Endodermal cell (in vitro differentiated cells): ENCODE data around the gene PTPRU. TPM values are rescaled to one million over a fixed set of nuclear protein-coding genes. Genes with fewer than 3 reads are reported as not detected.

Experiments
- DNase-seq: peaks from one replicate; pipeline ENCODE4 v3.0.0-alpha.2; 2017
- H3K27ac ChIP-seq: 2 replicates; pipeline ENCODE4 v1.5.1; 2013; ENCODE audit warnings: mild to moderate bottlenecking, low read depth, low read length, moderate library complexity
- H3K27me3 ChIP-seq: 2 replicates; pipeline ENCODE4 v1.6.1; 2013; ENCODE audit warnings: mild to moderate bottlenecking, low read length, moderate library complexity; ENCODE audit not compliant: insufficient read depth, control insufficient read depth, poor library complexity, severe bottlenecking
- H3K36me3 ChIP-seq: 2 replicates; pipeline ENCODE4 v1.7.0; 2013; ENCODE audit warnings: mild to moderate bottlenecking, low read length, moderate library complexity; ENCODE audit not compliant: control insufficient read depth, insufficient read depth
- H3K4me1 ChIP-seq: one replicate; pipeline ENCODE4 v1.7.0; 2013; ENCODE audit warnings: low read length; ENCODE audit not compliant: control insufficient read depth, insufficient read depth
- H3K4me3 ChIP-seq: 2 replicates; pipeline ENCODE4 v1.5.1; 2013; ENCODE audit warnings: mild to moderate bottlenecking, low read length, moderate library complexity
- H3K9ac ChIP-seq: 2 replicates; pipeline ENCODE4 v1.6.1; 2013; ENCODE audit warnings: mild to moderate bottlenecking, low read length, moderate library complexity; ENCODE audit not compliant: poor library complexity, severe bottlenecking; ENCODE audit errors: extremely low read depth
- H3K9me3 ChIP-seq: 2 replicates; pipeline ENCODE4 v1.6.1; 2013; ENCODE audit warnings: mild to moderate bottlenecking, low read length, moderate library complexity; ENCODE audit not compliant: control insufficient read depth
- H3K27ac Mint-ChIP-seq: 2 replicates; pipeline ENCODE4 v1.8.0; 2020; ENCODE audit warnings: mixed read lengths
- H3K27me3 Mint-ChIP-seq: 2 replicates; pipeline ENCODE4 v1.8.0; 2021; ENCODE audit warnings: mild to moderate bottlenecking, mixed read lengths; ENCODE audit not compliant: insufficient read depth
- H3K36me3 Mint-ChIP-seq: 2 replicates; pipeline ENCODE4 v1.8.0; 2020; ENCODE audit warnings: low read depth, mixed read lengths
- H3K4me1 Mint-ChIP-seq: 2 replicates; pipeline ENCODE4 v1.8.0; 2020; ENCODE audit warnings: mixed read lengths
- H3K4me3 Mint-ChIP-seq: 2 replicates; pipeline ENCODE4 v1.8.0; 2020; ENCODE audit warnings: mild to moderate bottlenecking, moderate library complexity, mixed read lengths
- H3K9me3 Mint-ChIP-seq: 2 replicates; pipeline ENCODE4 v1.8.0; 2020; ENCODE audit warnings: mild to moderate bottlenecking, mixed read lengths
- WGBS, 2 experiments: methylation state at CpG; one replicate each; pipeline versions ENCODE4 v1.1.5 to v1.1.7; 2013; ENCODE audit warnings: missing lambda C conversion rate in 2 of 2, mixed read lengths in 1 of 2; ENCODE audit not compliant: insufficient coverage in 1 of 2, insufficient read length in 1 of 2; 5-methylcytosine and 5-hydroxymethylcytosine counted together
- total RNA-seq, 2 donors: library from RNA; stranded (reverse); fragmentation: NEBNext Ultra II Directional in 1 of 2; extraction: Animal tissue kit (Norgen Biotek cat#: 25700) in 1 of 2; gene quantifications; 2 replicates in 1 of 2; 3 replicates in 1 of 2; pipeline ENCODE4 v1.2.1, GENCODE V29; 2021
- TF ChIP-seq, protein P1 (sequence below): fragments of 200-600 bp; sonication (generic); conservative IDR thresholded peaks from 2 replicates; pipeline ENCODE4 v1.5.0; 2021; ENCODE audit warnings: antibody characterized with exemption, mild to moderate bottlenecking

PTPRU gene
- total RNA-seq, 2 donors from 2014 or later = 49.8 to 73.1 TPM

DNA sequence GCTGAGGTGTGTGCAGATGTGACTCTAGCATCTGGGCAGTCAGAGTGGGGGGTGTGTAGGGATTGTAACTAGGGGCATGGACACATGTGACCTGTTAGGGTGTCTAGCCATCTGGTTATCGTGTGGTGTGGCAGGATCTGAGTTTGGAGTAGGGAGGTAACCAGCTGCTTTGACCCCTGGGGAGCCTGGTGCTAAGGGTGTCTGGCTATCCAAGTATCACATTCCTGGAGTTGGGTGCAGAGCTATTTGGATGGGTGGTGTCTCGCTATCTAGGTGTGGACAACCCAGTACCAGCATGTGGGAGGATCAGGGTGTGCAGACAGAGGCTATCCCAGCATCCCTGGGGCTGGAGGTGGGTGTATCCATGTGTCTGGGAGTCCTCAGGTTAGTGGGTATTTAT is 4.7 kb downstream of the PTPRU start:
- 86% methylated on average over 2 of the region's 2 CpGs; no CpG with 5 or more reads in 1 of the 2 experiments for WGBS, 2 experiments
- Histone ChIP-seq H3K27ac (no peak overlapping the region), H3K4me3 (no peak overlapping the region), H3K27me3 (peaks cover 31% of the 10 kb centered on the region), H3K4me1 (peaks cover 21% of the 10 kb centered on the region), H3K9me3 (no peaks in the 10 kb centered on the region), H3K36me3 (no peaks in the 10 kb centered on the region), H3K9ac (no peak overlapping the region)
- H3K4me1 Mint-ChIP-seq = peaks cover 24% of the 10 kb centered on the region
- TF ChIP-seq, protein P1, sequence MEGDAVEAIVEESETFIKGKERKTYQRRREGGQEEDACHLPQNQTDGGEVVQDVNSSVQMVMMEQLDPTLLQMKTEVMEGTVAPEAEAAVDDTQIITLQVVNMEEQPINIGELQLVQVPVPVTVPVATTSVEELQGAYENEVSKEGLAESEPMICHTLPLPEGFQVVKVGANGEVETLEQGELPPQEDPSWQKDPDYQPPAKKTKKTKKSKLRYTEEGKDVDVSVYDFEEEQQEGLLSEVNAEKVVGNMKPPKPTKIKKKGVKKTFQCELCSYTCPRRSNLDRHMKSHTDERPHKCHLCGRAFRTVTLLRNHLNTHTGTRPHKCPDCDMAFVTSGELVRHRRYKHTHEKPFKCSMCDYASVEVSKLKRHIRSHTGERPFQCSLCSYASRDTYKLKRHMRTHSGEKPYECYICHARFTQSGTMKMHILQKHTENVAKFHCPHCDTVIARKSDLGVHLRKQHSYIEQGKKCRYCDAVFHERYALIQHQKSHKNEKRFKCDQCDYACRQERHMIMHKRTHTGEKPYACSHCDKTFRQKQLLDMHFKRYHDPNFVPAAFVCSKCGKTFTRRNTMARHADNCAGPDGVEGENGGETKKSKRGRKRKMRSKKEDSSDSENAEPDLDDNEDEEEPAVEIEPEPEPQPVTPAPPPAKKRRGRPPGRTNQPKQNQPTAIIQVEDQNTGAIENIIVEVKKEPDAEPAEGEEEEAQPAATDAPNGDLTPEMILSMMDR = no peak
- no peaks in the 10 kb centered on the region for H3K9me3 Mint-ChIP-seq
- H3K27me3 Mint-ChIP-seq = peaks cover 31% of the 10 kb centered on the region
- H3K36me3 Mint-ChIP-seq = no peaks in the 10 kb centered on the region
- H3K4me3 Mint-ChIP-seq = no peak overlapping the region
- no peak overlapping the region for H3K27ac Mint-ChIP-seq
- no peak for DNase-seq

DNA sequence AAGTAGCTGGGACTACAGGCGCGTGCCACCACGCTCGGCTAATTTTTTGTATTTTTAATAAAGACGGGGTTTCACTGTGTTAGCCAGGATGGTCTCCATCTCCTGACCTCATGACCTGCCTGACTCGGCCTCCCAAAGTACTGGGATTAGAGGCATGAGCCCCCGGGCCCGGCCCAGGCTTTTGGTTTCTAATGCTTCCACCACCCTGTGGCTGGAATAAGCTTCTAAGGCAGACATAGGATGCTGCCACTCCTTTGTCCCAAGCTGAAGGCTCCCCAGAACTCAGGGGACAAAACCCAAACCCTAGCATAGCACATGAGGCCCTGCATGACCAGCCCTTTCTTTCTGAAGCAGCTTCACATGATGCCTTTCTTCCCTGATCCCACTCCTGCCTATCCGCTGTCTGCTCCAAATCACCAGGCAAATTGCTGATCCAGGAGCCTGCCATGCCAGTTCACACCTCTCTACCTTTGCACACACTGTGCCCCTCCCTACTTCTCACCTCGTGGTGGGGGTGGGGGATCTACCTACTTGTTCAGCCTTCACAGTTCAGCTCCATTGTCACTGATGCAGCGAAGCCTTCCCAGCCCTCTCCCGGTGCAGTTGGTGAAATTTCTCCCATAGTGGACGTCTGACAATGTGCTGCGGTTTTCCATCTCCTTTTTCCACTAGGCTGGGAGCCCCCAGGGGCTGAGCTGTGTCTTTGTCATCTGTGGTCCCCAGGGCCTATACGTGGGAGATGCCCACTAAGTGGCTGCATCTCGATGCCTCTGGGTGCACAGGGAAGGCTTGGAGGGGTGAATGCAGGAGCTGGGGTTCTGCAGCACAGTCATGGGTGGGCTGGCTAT is 6.9 kb downstream of the PTPRU start:
- H3K9ac ChIP-seq = no peak overlapping the region

DNA sequence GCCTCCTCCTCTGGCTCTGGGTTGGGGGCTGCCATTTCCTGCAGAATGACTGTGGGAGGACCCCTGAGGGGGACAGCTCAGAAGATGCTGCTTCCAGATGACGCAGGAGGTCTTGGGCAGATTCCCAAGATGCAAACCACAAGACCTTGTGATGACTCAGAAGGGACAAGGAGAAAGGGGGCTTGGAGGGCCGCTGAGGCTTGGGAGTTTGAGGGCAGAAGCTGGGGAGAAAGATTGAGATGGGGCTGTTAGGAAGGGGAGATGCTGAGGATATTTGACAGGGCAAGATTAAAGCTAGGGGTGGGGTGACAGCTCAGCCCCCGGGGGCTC is 7.5 kb downstream of the PTPRU start:
- Histone ChIP-seq H3K9me3 (no peaks in the 10 kb centered on the region), H3K27me3 (peaks cover 11% of the 10 kb centered on the region), H3K36me3 (no peaks in the 10 kb centered on the region), H3K9ac (no peak overlapping the region), H3K27ac (no peak overlapping the region), H3K4me3 (no peak overlapping the region), H3K4me1 (peaks cover 22% of the 10 kb centered on the region)
- WGBS, 2 experiments = 74 to 75% methylated on average over 2 to 3 of the region's 3 CpGs
- Mint-ChIP-seq H3K27me3 (peaks cover 15% of the 10 kb centered on the region), H3K9me3 (no peaks in the 10 kb centered on the region), H3K4me3 (no peak overlapping the region), H3K36me3 (no peaks in the 10 kb centered on the region), H3K27ac (no peak overlapping the region), H3K4me1 (peaks cover 27% of the 10 kb centered on the region)
- no peak for DNase-seq
- TF ChIP-seq, protein P1 = no peak

More for the DNA sequence above, 6.9 kb downstream of the PTPRU start:
- peak; percentile 83 for DNase-seq
- Histone ChIP-seq H3K36me3 (no peaks in the 10 kb centered on the region), H3K9me3 (no peaks in the 10 kb centered on the region), H3K4me3 (no peak overlapping the region), H3K27me3 (peaks cover 17% of the 10 kb centered on the region), H3K4me1 (peaks cover 21% of the 10 kb centered on the region), H3K27ac (no peak overlapping the region)
- no peaks in the 10 kb centered on the region for H3K36me3 Mint-ChIP-seq
- H3K4me3 Mint-ChIP-seq = no peak overlapping the region
- TF ChIP-seq, protein P1 = no peak
- H3K9me3 Mint-ChIP-seq = no peaks in the 10 kb centered on the region
- 79 to 83% methylated on average over 10 to 16 of the region's 16 CpGs for WGBS, 2 experiments
- no peak overlapping the region for H3K27ac Mint-ChIP-seq
- H3K27me3 Mint-ChIP-seq = peaks cover 21% of the 10 kb centered on the region
- peaks cover 26% of the 10 kb centered on the region for H3K4me1 Mint-ChIP-seq
